ENCODE data around the gene CCDC27. TPM values are rescaled to one million over a fixed set of nuclear protein-coding genes. Genes with fewer than 3 reads are reported as not detected.

The CCDC27 gene
- total and polyA plus RNA-seq, 7 donors = not detected

GRCh38 chr1:3811595-3811911 lies 59.3 kb downstream of the CCDC27 start:
- H3K4me1 ChIP-seq = no peaks in the 10 kb centered on the region
- 42 to 49% methylated on average over 2 of the region's 2 CpGs for WGBS, 2 donors

GRCh38 chr1:3814065-3814464 lies 61.8 kb downstream of the CCDC27 start:
- TF ChIP-seq POLR2A (IDR thresholded peaks at IDR 0.05) (no peak), EP300 (IDR thresholded peaks at IDR 0.05) (no peak), POLR2AphosphoS5 (IDR thresholded peaks at IDR 0.05) (no peak), CTCF (IDR thresholded peaks at IDR 0.05) (no peak)
- Histone ChIP-seq H3K27me3 (no peaks in the 10 kb centered on the region), H3K4me3 (no peak overlapping the region), H3K9me3 (no peaks in the 10 kb centered on the region), H3K36me3 (peaks cover 0 to 49% (median 23%) of the 10 kb centered on the region in 4 donors), H3K27ac (no peak overlapping the region), H3K4me1 (no peaks in the 10 kb centered on the region)
- intact Hi-C loops (cut with DNase I) = no loop called here
- 98 to 99% methylated on average over 2 of the region's 2 CpGs for WGBS, 2 donors
- peak; percentile 46 for DNase-seq

More at GRCh38 chr1:3811595-3811911, 59.3 kb downstream of the CCDC27 start:
- Histone ChIP-seq H3K27ac (no peak overlapping the region), H3K27me3 (no peaks in the 10 kb centered on the region), H3K4me3 (no peak overlapping the region), H3K36me3 (peaks cover 0 to 32% (median 22%) of the 10 kb centered on the region in 4 donors), H3K9me3 (no peaks in the 10 kb centered on the region)
- TF ChIP-seq POLR2A (IDR thresholded peaks at IDR 0.05) = no peak
- no peak for TF ChIP-seq CTCF (IDR thresholded peaks at IDR 0.05)
- TF ChIP-seq POLR2AphosphoS5 (IDR thresholded peaks at IDR 0.05) = no peak
- no peak for TF ChIP-seq EP300 (IDR thresholded peaks at IDR 0.05)
- intact Hi-C loops (cut with DNase I) = no loop called here
- no peak for DNase-seq

GRCh38 chr1:3814771-3815561 lies 62.7 kb downstream of the CCDC27 start:
- no peaks in the 10 kb centered on the region for H3K4me1 ChIP-seq
- H3K4me3 ChIP-seq = no peak overlapping the region

DNA sequence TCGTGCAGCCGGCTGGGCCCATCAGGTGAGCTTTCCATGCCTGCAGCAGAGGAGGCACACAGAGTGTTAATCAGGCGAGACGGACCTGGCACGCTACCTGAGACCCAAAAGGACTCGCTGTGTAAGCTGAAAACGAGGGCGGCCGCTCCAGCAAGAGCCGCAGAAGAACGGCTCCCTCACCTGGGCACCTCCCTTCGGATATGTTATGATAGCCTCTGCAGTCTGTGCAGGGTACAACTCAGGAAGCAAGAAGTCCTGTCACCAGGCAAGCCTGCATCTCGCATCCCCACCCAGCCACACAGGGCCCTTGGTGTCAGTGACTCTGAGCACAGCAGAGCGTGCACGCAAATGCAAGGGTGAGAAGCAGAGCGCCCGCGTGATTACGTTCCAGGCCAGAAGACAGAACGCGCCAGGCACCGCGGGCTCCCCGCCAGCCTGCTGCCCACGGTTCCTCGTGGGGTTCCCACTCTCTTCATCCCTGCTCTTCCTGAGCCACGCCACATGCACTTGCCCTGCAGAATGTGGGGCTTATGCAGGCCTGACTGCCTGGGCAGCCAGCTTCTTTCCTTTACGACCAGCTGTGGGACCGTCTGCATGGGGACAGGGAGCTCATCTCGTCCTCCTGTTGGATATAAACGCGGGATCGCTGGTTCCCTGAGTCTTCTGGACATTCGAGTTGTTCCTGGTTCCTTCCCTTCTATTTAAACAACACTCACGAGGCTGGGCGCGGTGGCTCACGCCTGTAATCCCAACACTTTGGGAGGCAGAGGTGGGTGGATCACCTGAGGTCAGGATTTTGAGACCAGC lies 64.3 kb downstream of the CCDC27 start:
- no peak overlapping the region for H3K4me3 ChIP-seq
- no peaks in the 10 kb centered on the region for H3K4me1 ChIP-seq
- H3K36me3 ChIP-seq = peaks cover 0 to 74% (median 34%) of the 10 kb centered on the region in 4 donors
- H3K9me3 ChIP-seq = no peaks in the 10 kb centered on the region
- H3K27ac ChIP-seq = no peak overlapping the region
- intact Hi-C loops (cut with DNase I) = no loop called here
- no peaks in the 10 kb centered on the region for H3K27me3 ChIP-seq
- TF ChIP-seq POLR2AphosphoS5 (IDR thresholded peaks at IDR 0.05) (no peak), CTCF (IDR thresholded peaks at IDR 0.05) (no peak), EP300 (IDR thresholded peaks at IDR 0.05) (no peak), POLR2A (IDR thresholded peaks at IDR 0.05) (no peak)
- WGBS, 2 donors = 86 to 92% methylated on average over 38 of the region's 38 CpGs
- peak; percentile 53 for DNase-seq

More at GRCh38 chr1:3814771-3815561, 62.7 kb downstream of the CCDC27 start:
- H3K27ac ChIP-seq = no peak overlapping the region
- WGBS, 2 donors = 94 to 95% methylated on average over 42 of the region's 42 CpGs
- H3K27me3 ChIP-seq = no peaks in the 10 kb centered on the region
- H3K9me3 ChIP-seq = no peaks in the 10 kb centered on the region
- TF ChIP-seq POLR2A (IDR thresholded peaks at IDR 0.05) (no peak), CTCF (IDR thresholded peaks at IDR 0.05) (no peak), EP300 (IDR thresholded peaks at IDR 0.05) (no peak), POLR2AphosphoS5 (IDR thresholded peaks at IDR 0.05) (no peak)
- peak; percentile 46 for DNase-seq
- intact Hi-C loops (cut with DNase I) = no loop called here
- peaks cover 0 to 58% (median 23%) of the 10 kb centered on the region in 4 donors for H3K36me3 ChIP-seq

Data from sigmoid colon (tissue), 7 donors.